GM21390 (cell line): ENCODE results near the gene UBL3.

Experiments used
- ATAC-seq: cut with Tn5 transposase; IDR thresholded peaks from one replicate; pipeline ENCODE4 v1.9.1; 2021; ENCODE audit not compliant: unreplicated experiment

UBL3 gene

DNA sequence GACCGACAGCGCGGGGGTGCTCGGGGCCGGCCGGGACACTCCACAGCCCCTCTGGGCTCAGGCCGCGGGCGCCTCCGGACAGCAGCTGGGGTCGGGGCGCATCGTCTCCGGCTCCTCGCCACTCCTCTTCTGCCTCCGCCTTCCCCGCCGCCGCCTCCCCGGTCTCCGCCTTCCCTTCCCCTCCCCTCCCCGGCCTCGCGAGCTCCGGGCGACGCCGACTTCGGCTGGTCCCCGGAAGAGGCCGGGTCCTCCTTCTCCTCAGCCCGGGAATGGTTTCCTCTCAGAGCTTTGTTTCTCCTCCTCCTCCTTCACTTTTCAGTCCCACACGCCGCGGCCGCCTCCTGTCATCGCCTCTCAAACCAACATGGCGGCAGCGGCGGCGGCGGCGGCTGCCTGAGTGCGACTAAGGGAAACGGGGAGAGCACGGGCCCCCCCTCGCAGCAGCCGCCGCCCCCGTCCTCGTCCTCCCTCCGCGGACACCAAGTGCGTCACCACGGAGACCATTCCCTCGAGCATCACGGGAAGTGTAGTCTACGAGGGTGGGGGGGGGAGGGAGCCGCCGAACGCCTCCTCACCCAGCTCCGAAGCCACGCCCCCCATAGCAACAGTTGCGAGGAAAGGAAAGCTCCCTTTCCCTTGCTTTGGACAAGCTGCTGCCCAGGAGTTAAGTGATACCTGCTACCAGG, at the start of gene UBL3:
Gene UBL3, minus strand, starts transcription at position 405 of the 686 bp plus-strand sequence. CDS start 1,079 bp downstream, outside the sequence.
- peak; percentile 84 for ATAC-seq

DNA sequence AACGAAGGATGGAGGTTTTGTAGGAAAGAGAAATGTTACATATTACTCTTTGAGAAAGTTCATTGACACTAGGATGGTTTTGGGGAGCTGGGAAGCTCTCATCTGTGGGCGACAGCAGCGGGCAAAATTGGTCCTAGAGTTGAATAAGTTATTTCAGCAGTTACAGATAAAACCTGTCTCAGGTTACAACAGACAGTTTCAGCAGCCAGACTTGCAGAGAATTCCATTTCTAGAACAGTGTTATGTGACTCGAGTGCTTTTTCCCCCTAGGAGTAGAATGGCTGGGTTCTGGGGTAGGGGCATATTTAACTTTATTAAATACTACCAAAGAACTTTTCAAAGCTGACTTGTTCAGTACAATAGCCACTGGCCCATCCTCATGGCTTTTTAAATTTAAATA, 46.7 kb upstream of the UBL3 start:
- ATAC-seq: no peak

DNA sequence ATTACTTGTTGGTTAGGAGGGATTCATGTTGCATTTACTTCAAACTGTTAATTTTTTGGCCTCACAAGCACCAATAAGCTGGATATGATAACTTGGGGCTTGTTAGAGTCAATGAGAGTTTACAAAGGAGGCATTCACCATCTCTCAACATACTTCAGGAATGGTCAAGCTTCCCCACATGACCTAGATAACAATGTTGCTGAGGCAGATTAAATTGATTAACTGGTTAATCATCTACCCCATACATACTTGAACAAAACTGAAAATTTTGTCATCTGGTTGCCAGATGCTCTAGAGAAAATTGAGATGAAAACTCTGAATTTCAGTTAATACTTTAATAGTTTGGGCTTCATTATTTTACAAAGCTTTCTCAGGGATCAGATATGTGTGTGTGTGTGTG, 43.0 kb upstream of the UBL3 start:
- no peak for ATAC-seq

- ATAC-seq: no peak
Observed at GRCh38 chr13:29892151-29892550, 41.7 kb upstream of the UBL3 start.

- ATAC-seq: no peak
Observed at GRCh38 chr13:29889111-29889510, 38.7 kb upstream of the UBL3 start.

DNA sequence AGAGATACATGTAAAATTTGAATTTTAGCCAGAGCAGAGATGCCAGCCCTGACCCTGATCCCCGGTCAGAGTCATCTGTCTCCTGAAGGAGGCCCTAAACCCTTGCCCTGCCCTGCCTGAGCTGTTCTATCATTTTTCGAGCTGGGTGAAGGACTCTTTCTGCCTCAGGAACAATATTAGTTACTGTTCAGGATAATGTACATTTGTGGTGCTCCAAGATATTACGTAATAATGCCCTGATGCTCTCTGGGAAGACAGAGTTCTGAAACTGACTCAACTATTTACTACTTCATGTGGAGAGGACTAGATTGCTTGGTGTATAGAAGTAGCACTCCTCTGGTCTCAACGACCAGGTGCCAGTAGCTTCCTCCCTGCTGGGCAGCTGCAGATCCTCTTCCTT, 37.9 kb upstream of the UBL3 start:
- no peak for ATAC-seq

GRCh38 chr13:29887686-29888085, 37.3 kb upstream of the UBL3 start:
- no peak for ATAC-seq

GRCh38 chr13:29887030-29887557, 36.7 kb upstream of the UBL3 start:
- ATAC-seq: no peak

GRCh38 chr13:29886446-29886845, 36.0 kb upstream of the UBL3 start:
- no peak for ATAC-seq

DNA sequence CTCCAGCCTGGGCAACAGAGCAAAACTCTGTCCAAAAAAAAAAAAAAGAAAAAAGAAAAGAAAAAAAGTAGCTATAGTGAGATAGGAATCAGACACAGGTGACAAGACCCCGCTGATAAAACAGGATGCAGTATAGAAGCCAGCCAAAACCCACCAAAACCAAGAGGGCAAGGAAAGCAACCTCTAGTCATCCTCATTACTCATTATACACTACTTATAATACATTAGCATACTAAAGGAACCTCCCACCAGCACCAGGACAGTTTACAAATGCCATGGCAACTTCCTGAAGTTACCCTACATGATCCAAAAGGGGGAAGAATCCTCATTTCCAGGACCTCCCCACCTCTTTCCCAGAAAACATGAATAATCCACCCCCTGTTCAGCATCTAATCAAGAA, 35.6 kb upstream of the UBL3 start:
- ATAC-seq: no peak

DNA sequence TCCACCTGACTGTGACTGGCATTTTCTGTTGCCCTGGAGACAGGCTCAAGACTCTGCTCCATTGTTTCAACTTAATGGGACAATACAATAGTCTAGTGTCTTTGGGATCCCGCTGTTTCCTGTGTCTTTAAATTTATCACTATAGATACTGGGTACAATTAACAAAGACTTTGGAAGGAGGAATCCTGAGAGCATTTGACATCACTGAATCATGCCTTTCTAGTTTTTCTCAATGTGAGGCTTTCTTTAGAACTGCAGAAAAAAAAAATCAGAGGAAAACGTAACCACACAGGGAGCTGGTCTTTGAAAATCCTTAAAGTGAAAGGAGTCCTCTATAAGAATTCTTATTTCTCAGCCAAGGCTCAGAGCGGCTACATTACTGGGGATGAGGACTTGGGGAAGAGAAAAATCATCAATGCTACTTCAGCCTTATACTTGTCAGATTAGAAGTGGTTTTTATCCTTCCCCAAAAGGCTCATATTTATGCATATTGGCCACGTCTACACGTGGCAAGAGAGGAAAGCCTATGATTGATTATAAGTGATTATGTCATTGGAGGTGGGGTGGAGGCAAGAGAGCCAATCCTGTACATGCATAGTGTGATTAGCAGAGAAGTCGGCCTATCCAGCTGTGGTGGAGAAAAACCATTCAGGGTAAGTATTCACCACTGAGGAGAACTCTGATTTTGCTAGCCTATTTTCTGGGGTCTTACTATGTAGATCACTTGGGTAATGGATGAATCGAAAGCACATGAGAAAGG, 34.4 kb upstream of the UBL3 start:
- ATAC-seq: no peak

GRCh38 chr13:29883941-29884518, 33.6 kb upstream of the UBL3 start:
- ATAC-seq: no peak

- no peak for ATAC-seq
Observed at GRCh38 chr13:29882076-29882475, 31.7 kb upstream of the UBL3 start.

- ATAC-seq: no peak
Observed at GRCh38 chr13:29878101-29878500, 27.7 kb upstream of the UBL3 start.

GRCh38 chr13:29877456-29878078, 27.1 kb upstream of the UBL3 start:
- no peak for ATAC-seq

GRCh38 chr13:29875646-29876045, 25.2 kb upstream of the UBL3 start:
- ATAC-seq: no peak

- no peak for ATAC-seq
Observed at GRCh38 chr13:29868581-29868980, 18.2 kb upstream of the UBL3 start.

DNA sequence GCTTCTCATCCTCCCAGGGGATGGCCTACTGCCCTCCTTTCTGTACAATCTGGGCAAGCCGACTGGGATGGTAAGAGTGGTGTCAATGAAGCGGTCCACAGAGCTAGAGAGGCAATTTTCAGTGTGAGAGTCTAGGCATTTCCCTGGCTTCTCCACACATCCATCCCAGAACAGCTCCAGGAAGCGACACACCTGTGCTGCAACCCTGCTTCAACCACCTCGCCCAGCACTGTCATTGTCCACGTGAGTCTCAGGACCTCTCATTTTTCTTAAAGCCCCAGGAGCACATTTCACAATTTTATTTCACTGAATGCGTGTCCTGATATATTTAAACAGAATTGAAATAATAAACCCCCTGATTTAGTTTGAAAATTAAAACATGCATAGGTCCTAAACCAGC, 15.5 kb upstream of the UBL3 start:
- ATAC-seq: no peak

DNA sequence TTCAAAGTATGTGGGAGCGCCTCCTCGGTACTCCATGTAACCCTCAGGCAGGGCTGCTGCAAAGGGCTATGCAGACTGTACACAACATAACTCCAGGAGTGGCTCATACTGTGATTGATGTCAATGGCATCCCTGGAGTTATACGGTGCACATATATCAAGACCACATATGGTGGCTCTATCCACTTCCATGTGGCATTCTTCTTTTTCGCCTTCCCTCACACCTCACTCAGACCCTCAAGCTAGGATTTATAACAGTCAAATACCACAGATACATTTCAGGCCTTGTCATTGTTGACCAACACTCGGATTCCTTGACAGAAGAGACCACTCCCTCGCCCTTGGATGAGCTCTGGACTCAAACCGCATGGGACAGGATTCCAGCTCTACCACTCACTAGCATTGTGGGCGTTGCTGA, 11.3 kb upstream of the UBL3 start:
- ATAC-seq: no peak

GRCh38 chr13:29859971-29860370, 9.6 kb upstream of the UBL3 start:
- ATAC-seq: no peak

GRCh38 chr13:29858667-29859066, 8.2 kb upstream of the UBL3 start:
- no peak for ATAC-seq

- ATAC-seq: no peak
Observed at GRCh38 chr13:29858231-29858630, 7.8 kb upstream of the UBL3 start.
